ENCODE data around the gene LACTBL1. TPM values are rescaled to one million over a fixed set of nuclear protein-coding genes. Genes with fewer than 3 reads are reported as not detected.
A peak's percentile ranks its signal among the peaks of the same experiment; 100 is the strongest.

Gene LACTBL1
- total RNA-seq, 1 donor, result not detected

GRCh38 chr1:22916471-22916820, 56.2 kb downstream of the LACTBL1 start:
- no peaks in the 10 kb centered on the region for H3K4me1 ChIP-seq (ENCODE audit: insufficient read depth, low read length)
- no peak overlapping the region for H3K27ac ChIP-seq (ENCODE audit: low read depth, low read length)
- no peaks in the 10 kb centered on the region for H3K9me3 ChIP-seq (ENCODE audit: low read depth, low read length)
- H2AFZ ChIP-seq (ENCODE audit: low read length), result no peak overlapping the region
- H4K20me1 ChIP-seq (ENCODE audit: insufficient read depth, low read length), result no peaks in the 10 kb centered on the region
- no peaks in the 10 kb centered on the region for H3K79me2 ChIP-seq (ENCODE audit: insufficient read depth, low read length)
- TF ChIP-seq, protein P1, sequence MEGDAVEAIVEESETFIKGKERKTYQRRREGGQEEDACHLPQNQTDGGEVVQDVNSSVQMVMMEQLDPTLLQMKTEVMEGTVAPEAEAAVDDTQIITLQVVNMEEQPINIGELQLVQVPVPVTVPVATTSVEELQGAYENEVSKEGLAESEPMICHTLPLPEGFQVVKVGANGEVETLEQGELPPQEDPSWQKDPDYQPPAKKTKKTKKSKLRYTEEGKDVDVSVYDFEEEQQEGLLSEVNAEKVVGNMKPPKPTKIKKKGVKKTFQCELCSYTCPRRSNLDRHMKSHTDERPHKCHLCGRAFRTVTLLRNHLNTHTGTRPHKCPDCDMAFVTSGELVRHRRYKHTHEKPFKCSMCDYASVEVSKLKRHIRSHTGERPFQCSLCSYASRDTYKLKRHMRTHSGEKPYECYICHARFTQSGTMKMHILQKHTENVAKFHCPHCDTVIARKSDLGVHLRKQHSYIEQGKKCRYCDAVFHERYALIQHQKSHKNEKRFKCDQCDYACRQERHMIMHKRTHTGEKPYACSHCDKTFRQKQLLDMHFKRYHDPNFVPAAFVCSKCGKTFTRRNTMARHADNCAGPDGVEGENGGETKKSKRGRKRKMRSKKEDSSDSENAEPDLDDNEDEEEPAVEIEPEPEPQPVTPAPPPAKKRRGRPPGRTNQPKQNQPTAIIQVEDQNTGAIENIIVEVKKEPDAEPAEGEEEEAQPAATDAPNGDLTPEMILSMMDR (IDR thresholded peaks at IDR 0.05; ENCODE audit: extremely low read depth, low read depth, low read length), result no peak
- H3K27me3 ChIP-seq (ENCODE audit: insufficient read depth, low read length), result no peaks in the 10 kb centered on the region
- DNase-seq (ENCODE audit: insufficient read length, low spot score, missing footprints), result no peak
- H3K4me2 ChIP-seq (ENCODE audit: insufficient read depth, low read length), result no peak overlapping the region
- H3K36me3 ChIP-seq (ENCODE audit: insufficient read depth, low read length), result no peaks in the 10 kb centered on the region
- no peak overlapping the region for H3K4me3 ChIP-seq (ENCODE audit: insufficient read depth, low read length)

- TF ChIP-seq, protein P1 (IDR thresholded peaks at IDR 0.05; ENCODE audit: extremely low read depth, low read depth, low read length), result no peak
- no peaks in the 10 kb centered on the region for H4K20me1 ChIP-seq (ENCODE audit: insufficient read depth, low read length)
Observed at GRCh38 chr1:22915816-22916470, 56.7 kb downstream of the LACTBL1 start.

GRCh38 chr1:22915231-22915630, 57.4 kb downstream of the LACTBL1 start:
- TF ChIP-seq, protein P1 (IDR thresholded peaks at IDR 0.05; ENCODE audit: extremely low read depth, low read depth, low read length), result no peak
- Histone ChIP-seq H3K27ac (ENCODE audit: low read depth, low read length) (no peak overlapping the region), H3K36me3 (ENCODE audit: insufficient read depth, low read length) (no peaks in the 10 kb centered on the region), H3K4me3 (ENCODE audit: insufficient read depth, low read length) (no peak overlapping the region), H4K20me1 (ENCODE audit: insufficient read depth, low read length) (no peaks in the 10 kb centered on the region), H3K4me2 (ENCODE audit: insufficient read depth, low read length) (no peak overlapping the region), H2AFZ (ENCODE audit: low read length) (no peak overlapping the region), H3K27me3 (ENCODE audit: insufficient read depth, low read length) (no peaks in the 10 kb centered on the region), H3K4me1 (ENCODE audit: insufficient read depth, low read length) (no peaks in the 10 kb centered on the region), H3K9me3 (ENCODE audit: low read depth, low read length) (no peaks in the 10 kb centered on the region), H3K79me2 (ENCODE audit: insufficient read depth, low read length) (no peaks in the 10 kb centered on the region)
- DNase-seq (ENCODE audit: insufficient read length, low spot score, missing footprints), result peak; percentile 86

More at GRCh38 chr1:22915816-22916470, 56.7 kb downstream of the LACTBL1 start:
- DNase-seq (ENCODE audit: insufficient read length, low spot score, missing footprints), result peak; percentile 77
- no peak overlapping the region for H3K27ac ChIP-seq (ENCODE audit: low read depth, low read length)
- no peaks in the 10 kb centered on the region for H3K36me3 ChIP-seq (ENCODE audit: insufficient read depth, low read length)
- H3K27me3 ChIP-seq (ENCODE audit: insufficient read depth, low read length), result no peaks in the 10 kb centered on the region
- H3K4me1 ChIP-seq (ENCODE audit: insufficient read depth, low read length), result no peaks in the 10 kb centered on the region
- H2AFZ ChIP-seq (ENCODE audit: low read length), result no peak overlapping the region
- no peak overlapping the region for H3K4me2 ChIP-seq (ENCODE audit: insufficient read depth, low read length)
- no peaks in the 10 kb centered on the region for H3K79me2 ChIP-seq (ENCODE audit: insufficient read depth, low read length)
- H3K4me3 ChIP-seq (ENCODE audit: insufficient read depth, low read length), result no peak overlapping the region
- no peaks in the 10 kb centered on the region for H3K9me3 ChIP-seq (ENCODE audit: low read depth, low read length)

DNA sequence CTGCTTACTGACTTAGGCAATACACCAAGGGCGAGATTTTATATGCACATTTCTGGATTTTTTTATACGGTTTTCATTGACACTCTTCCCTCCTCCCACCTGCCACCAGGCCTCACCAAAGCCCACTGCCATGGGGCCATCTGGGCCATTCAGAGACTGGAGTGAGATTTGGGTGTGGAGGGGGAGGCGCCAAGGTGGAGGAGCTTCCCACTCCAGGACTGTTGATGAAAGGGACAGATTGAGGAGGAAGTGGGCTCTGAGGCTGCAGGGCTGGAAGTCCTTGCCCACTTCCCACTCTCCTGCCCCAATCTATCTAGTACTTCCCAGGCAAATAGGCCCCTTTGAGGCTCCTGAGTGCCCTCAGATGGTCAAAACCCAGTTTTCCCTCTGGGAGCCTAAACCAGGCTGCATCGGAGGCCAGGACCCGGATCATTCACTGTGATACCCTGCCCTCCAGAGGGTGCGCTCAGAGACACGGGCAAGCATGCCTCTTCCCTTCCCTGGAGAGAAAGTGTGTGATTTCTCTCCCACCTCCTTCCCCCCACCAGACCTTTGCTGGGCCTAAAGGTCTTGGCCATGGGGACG, 57.9 kb downstream of the LACTBL1 start:
- DNase-seq (ENCODE audit: insufficient read length, low spot score, missing footprints), result peak; percentile 79
- Histone ChIP-seq H3K4me3 (ENCODE audit: insufficient read depth, low read length) (no peak overlapping the region), H3K4me1 (ENCODE audit: insufficient read depth, low read length) (no peaks in the 10 kb centered on the region), H3K27ac (ENCODE audit: low read depth, low read length) (no peak overlapping the region), H3K9me3 (ENCODE audit: low read depth, low read length) (no peaks in the 10 kb centered on the region), H2AFZ (ENCODE audit: low read length) (no peak overlapping the region), H3K79me2 (ENCODE audit: insufficient read depth, low read length) (no peaks in the 10 kb centered on the region), H3K36me3 (ENCODE audit: insufficient read depth, low read length) (no peaks in the 10 kb centered on the region), H4K20me1 (ENCODE audit: insufficient read depth, low read length) (no peaks in the 10 kb centered on the region), H3K4me2 (ENCODE audit: insufficient read depth, low read length) (no peak overlapping the region), H3K27me3 (ENCODE audit: insufficient read depth, low read length) (no peaks in the 10 kb centered on the region)
- TF ChIP-seq, protein P1 (IDR thresholded peaks at IDR 0.05; ENCODE audit: extremely low read depth, low read depth, low read length), result no peak

All from osteoblast (primary cell).